Measurements from ENCODE around the gene SHROOM2.

- TF ChIP-seq, protein P1, sequence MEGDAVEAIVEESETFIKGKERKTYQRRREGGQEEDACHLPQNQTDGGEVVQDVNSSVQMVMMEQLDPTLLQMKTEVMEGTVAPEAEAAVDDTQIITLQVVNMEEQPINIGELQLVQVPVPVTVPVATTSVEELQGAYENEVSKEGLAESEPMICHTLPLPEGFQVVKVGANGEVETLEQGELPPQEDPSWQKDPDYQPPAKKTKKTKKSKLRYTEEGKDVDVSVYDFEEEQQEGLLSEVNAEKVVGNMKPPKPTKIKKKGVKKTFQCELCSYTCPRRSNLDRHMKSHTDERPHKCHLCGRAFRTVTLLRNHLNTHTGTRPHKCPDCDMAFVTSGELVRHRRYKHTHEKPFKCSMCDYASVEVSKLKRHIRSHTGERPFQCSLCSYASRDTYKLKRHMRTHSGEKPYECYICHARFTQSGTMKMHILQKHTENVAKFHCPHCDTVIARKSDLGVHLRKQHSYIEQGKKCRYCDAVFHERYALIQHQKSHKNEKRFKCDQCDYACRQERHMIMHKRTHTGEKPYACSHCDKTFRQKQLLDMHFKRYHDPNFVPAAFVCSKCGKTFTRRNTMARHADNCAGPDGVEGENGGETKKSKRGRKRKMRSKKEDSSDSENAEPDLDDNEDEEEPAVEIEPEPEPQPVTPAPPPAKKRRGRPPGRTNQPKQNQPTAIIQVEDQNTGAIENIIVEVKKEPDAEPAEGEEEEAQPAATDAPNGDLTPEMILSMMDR (IDR thresholded peaks at IDR 0.05 in 8 of 11, conservative IDR thresholded peaks at IDR 0.05 in 3 of 11), result no peak
- TF ChIP-seq POLR2AphosphoS5 (IDR thresholded peaks at IDR 0.05) (no peak), POLR2A (IDR thresholded peaks at IDR 0.05) (no peak)
These were observed 172.0 kb downstream of the SHROOM2 start for GRCh38 chrX:9958183-9958582.
